Measurements from ENCODE around the gene WNT9B.
"Not testable (repeated sequence)": the region's sequence is repeated elsewhere in the genome, so short reads cannot be mapped to it uniquely, and the experiment has no call there.

Gene WNT9B

GRCh38 chr17:46821482-46822387 lies 29.6 kb upstream of the WNT9B start:
- DNase-seq (ENCODE audit: low read depth, low spot score): no peak

GRCh38 chr17:46822388-46822921 lies 28.9 kb upstream of the WNT9B start:
- no peak for DNase-seq (ENCODE audit: low read depth, low spot score)

- no peak for DNase-seq (ENCODE audit: low read depth, low spot score)
These were observed 27.7 kb upstream of the WNT9B start for GRCh38 chr17:46823657-46824056.

GRCh38 chr17:46826116-46826515 lies 25.3 kb upstream of the WNT9B start:
- DNase-seq (ENCODE audit: low read depth, low spot score): no peak

GRCh38 chr17:46827274-46827673 lies 24.1 kb upstream of the WNT9B start:
- DNase-seq (ENCODE audit: low read depth, low spot score): no peak

GRCh38 chr17:46831573-46832330 lies 19.6 kb upstream of the WNT9B start:
- DNase-seq (ENCODE audit: low read depth, low spot score): no peak

- no peak for DNase-seq (ENCODE audit: low read depth, low spot score)
These were observed 19.0 kb upstream of the WNT9B start for GRCh38 chr17:46832331-46832821.

GRCh38 chr17:46832945-46833839 lies 18.2 kb upstream of the WNT9B start:
- DNase-seq (ENCODE audit: low read depth, low spot score): no peak

GRCh38 chr17:46833840-46834208 lies 17.6 kb upstream of the WNT9B start:
- DNase-seq (ENCODE audit: low read depth, low spot score): no peak

GRCh38 chr17:46834846-46835245 lies 16.5 kb upstream of the WNT9B start:
- DNase-seq (ENCODE audit: low read depth, low spot score): no peak

- no peak for DNase-seq (ENCODE audit: low read depth, low spot score)
These were observed 14.9 kb upstream of the WNT9B start for GRCh38 chr17:46836500-46836899.

- no peak for DNase-seq (ENCODE audit: low read depth, low spot score)
These were observed 13.9 kb upstream of the WNT9B start for GRCh38 chr17:46837521-46837920.

- DNase-seq (ENCODE audit: low read depth, low spot score): no peak
These were observed 12.2 kb upstream of the WNT9B start for GRCh38 chr17:46839211-46839610.

- DNase-seq (ENCODE audit: low read depth, low spot score): not testable (repeated sequence)
These were observed 10.8 kb upstream of the WNT9B start for GRCh38 chr17:46840596-46840995.

GRCh38 chr17:46841561-46842379 lies 9.6 kb upstream of the WNT9B start:
- DNase-seq (ENCODE audit: low read depth, low spot score): no peak

- no peak for DNase-seq (ENCODE audit: low read depth, low spot score)
These were observed 8.5 kb upstream of the WNT9B start for GRCh38 chr17:46842835-46843234.

GRCh38 chr17:46847204-46848191 lies 3.9 kb upstream of the WNT9B start:
- no peak for DNase-seq (ENCODE audit: low read depth, low spot score)

GRCh38 chr17:46848534-46848933 lies 2.8 kb upstream of the WNT9B start:
- no peak for DNase-seq (ENCODE audit: low read depth, low spot score)

- DNase-seq (ENCODE audit: low read depth, low spot score): no peak
These were observed 725 bp upstream of the WNT9B start for GRCh38 chr17:46850688-46851028.

Measured in activated naive CD8-positive, alpha-beta T cell treated with anti-CD3 and anti-CD28 coated beads, Interleukin-2, amount 50 U/mL, for 16 hours (primary cell).